Measurements from ENCODE around the gene ANO10. TPM values are rescaled to one million over a fixed set of nuclear protein-coding genes. Genes with fewer than 3 reads are reported as not detected.

The ANO10 gene
- total and polyA plus RNA-seq, 7 donors = 9.0 to 30.5 (median 16.8) TPM

- 91 to 94% methylated on average over 5 of the region's 5 CpGs for WGBS, 2 donors
- no peaks in the 10 kb centered on the region for H3K9me3 ChIP-seq
- DNase-seq = no peak
- H3K4me1 ChIP-seq = peaks cover 0 to 56% (median 30%) of the 10 kb centered on the region in 4 donors
- H3K4me3 ChIP-seq = no peak overlapping the region
- TF ChIP-seq CTCF (IDR thresholded peaks at IDR 0.05) = no peak
- no peaks in the 10 kb centered on the region for H3K36me3 ChIP-seq
- intact Hi-C loops (cut with DNase I) = no loop called here
- no peak overlapping the region for H3K27ac ChIP-seq
- no peaks in the 10 kb centered on the region for H3K27me3 ChIP-seq
Observed at GRCh38 chr3:43320288-43320687, 301.5 kb downstream of the ANO10 start.

- no peaks in the 10 kb centered on the region for H3K36me3 ChIP-seq
- H3K4me1 ChIP-seq = peaks cover 0 to 56% (median 25%) of the 10 kb centered on the region in 4 donors
- TF ChIP-seq EP300 (IDR thresholded peaks at IDR 0.05) = no peak
- TF ChIP-seq CTCF (IDR thresholded peaks at IDR 0.05) = no peak
- no peak for TF ChIP-seq POLR2A (IDR thresholded peaks at IDR 0.05)
- TF ChIP-seq POLR2AphosphoS5 (IDR thresholded peaks at IDR 0.05) = no peak
- H3K27me3 ChIP-seq = no peaks in the 10 kb centered on the region
- intact Hi-C loops (cut with DNase I) = no loop called here
- no peak overlapping the region for H3K27ac ChIP-seq
- no peak for DNase-seq
- no peak overlapping the region for H3K4me3 ChIP-seq
- H3K9me3 ChIP-seq = no peaks in the 10 kb centered on the region
- 85 to 88% methylated on average over 3 of the region's 3 CpGs for WGBS, 2 donors
Observed at GRCh38 chr3:43319794-43320193, 302.0 kb downstream of the ANO10 start.

- H3K4me3 ChIP-seq = no peak overlapping the region
- TF ChIP-seq EP300 (IDR thresholded peaks at IDR 0.05) = no peak
- no peak for TF ChIP-seq POLR2A (IDR thresholded peaks at IDR 0.05)
- no peak for TF ChIP-seq CTCF (IDR thresholded peaks at IDR 0.05)
- TF ChIP-seq POLR2AphosphoS5 (IDR thresholded peaks at IDR 0.05) = no peak
- no peak for DNase-seq
- no peaks in the 10 kb centered on the region for H3K27me3 ChIP-seq
- WGBS, 2 donors = 88 to 89% methylated on average over 6 of the region's 6 CpGs
- peaks cover 0 to 56% (median 23%) of the 10 kb centered on the region in 4 donors for H3K4me1 ChIP-seq
- intact Hi-C loops (cut with DNase I) = no loop called here
- H3K9me3 ChIP-seq = no peaks in the 10 kb centered on the region
- H3K36me3 ChIP-seq = no peaks in the 10 kb centered on the region
- H3K27ac ChIP-seq = no peak overlapping the region
Observed at GRCh38 chr3:43319376-43319775, 302.4 kb downstream of the ANO10 start.

- no peaks in the 10 kb centered on the region for H3K9me3 ChIP-seq
- H3K27me3 ChIP-seq = no peaks in the 10 kb centered on the region
- H3K4me1 ChIP-seq = peaks cover 0 to 61% (median 23%) of the 10 kb centered on the region in 4 donors
- H3K27ac ChIP-seq = peak overlapping the region in 2 of 4 donors; percentile 35 to 38
- 82 to 84% methylated on average over 8 of the region's 8 CpGs for WGBS, 2 donors
- no peaks in the 10 kb centered on the region for H3K36me3 ChIP-seq
- no peak overlapping the region for H3K4me3 ChIP-seq
- no peak for DNase-seq
- TF ChIP-seq POLR2AphosphoS5 (IDR thresholded peaks at IDR 0.05) (peak in 1 of 4 donors; percentile 17), POLR2A (IDR thresholded peaks at IDR 0.05) (no peak)
- intact Hi-C loops (cut with DNase I) = no loop called here
Observed at GRCh38 chr3:43317461-43318316, 304.1 kb downstream of the ANO10 start.

- TF ChIP-seq POLR2A (IDR thresholded peaks at IDR 0.05) (no peak), POLR2AphosphoS5 (IDR thresholded peaks at IDR 0.05) (no peak), CTCF (IDR thresholded peaks at IDR 0.05) (no peak), EP300 (IDR thresholded peaks at IDR 0.05) (no peak)
- no peak for DNase-seq
- no peaks in the 10 kb centered on the region for H3K9me3 ChIP-seq
- intact Hi-C loops (cut with DNase I) = no loop called here
- peak overlapping the region in 2 of 4 donors; percentile 35 to 38 for H3K27ac ChIP-seq
- no peaks in the 10 kb centered on the region for H3K27me3 ChIP-seq
- H3K36me3 ChIP-seq = no peaks in the 10 kb centered on the region
- H3K4me1 ChIP-seq = peaks cover 0 to 61% (median 23%) of the 10 kb centered on the region in 4 donors
- 83 to 91% methylated on average over 4 of the region's 4 CpGs for WGBS, 2 donors
- H3K4me3 ChIP-seq = no peak overlapping the region
Observed at GRCh38 chr3:43316783-43317460, 304.9 kb downstream of the ANO10 start.
